PC-9 (cell line): ENCODE measurements around the gene TMEM39B. TPM values are rescaled to one million over a fixed set of nuclear protein-coding genes. Genes with fewer than 3 reads are reported as not detected.

ENCODE experiments used
- BruUV-seq: library from RNA; stranded (reverse); fragments of 400-500 nt; replicated peaks from 2 replicates; lab custom pipeline; 2021; lab: Mats Ljungman, UMichigan
- CTCF ChIA-PET: fragments of 300-600 bp; sonication (Branson Sonifier 250); formaldehyde crosslinking; loops from one replicate; lab custom pipeline; 2022; ENCODE audit warnings: antibody characterized with exemption; lab: Charles Lee
- POLR2A ChIA-PET: fragments of 300-600 bp; sonication (Branson Sonifier 250); formaldehyde crosslinking; loops from one replicate; lab custom pipeline; 2022; ENCODE audit warnings: antibody characterized with exemption; ENCODE audit not compliant: unreplicated experiment; lab: Charles Lee
- DNase-seq, 2 experiments: peaks; one replicate each; pipeline versions ENCODE4 v3.0.0 to v3.0.0-alpha.2; 2015 to 2022; ENCODE audit warnings: mixed read lengths in 1 of 2
- H2AFZ ChIP-seq: fragments of 200-600 bp; sonication (generic); 2 replicates; pipeline ENCODE4 v1.8.1; 2017; ENCODE audit warnings: antibody characterized with exemption
- H3F3A ChIP-seq: fragments of 200-600 bp; sonication (generic); 2 replicates; pipeline ENCODE4 v1.8.1; 2017; ENCODE audit warnings: antibody characterized with exemption, mild to moderate bottlenecking, low read depth; ENCODE audit not compliant: insufficient read depth
- H3K27ac ChIP-seq: fragments of 200-600 bp; sonication (generic); 2 replicates; pipeline ENCODE4 v1.6.1; 2016; ENCODE audit warnings: mixed run types
- H3K27me3 ChIP-seq: fragments of 200-600 bp; sonication (generic); 2 replicates; pipeline ENCODE4 v1.6.1; 2016; ENCODE audit warnings: low read depth, mixed run types; ENCODE audit not compliant: insufficient read depth
- H3K36me3 ChIP-seq: fragments of 200-600 bp; sonication (generic); 2 replicates; pipeline ENCODE4 v1.6.1; 2016; ENCODE audit warnings: low read depth, mixed run types
- H3K4me1 ChIP-seq: fragments of 200-600 bp; sonication (generic); replicated peaks from 2 replicates; pipeline ENCODE4 v1.6.1; 2016; ENCODE audit warnings: mixed run types; ENCODE audit not compliant: insufficient read depth
- H3K4me2 ChIP-seq: fragments of 200-600 bp; sonication (generic); 2 replicates; pipeline ENCODE4 v1.6.1; 2017; ENCODE audit warnings: mixed run types
- H3K4me3 ChIP-seq: fragments of 200-600 bp; sonication (generic); 2 replicates; pipeline ENCODE4 v1.6.1; 2016; ENCODE audit warnings: mixed run types
- H3K79me2 ChIP-seq: fragments of 200-600 bp; sonication (generic); 2 replicates; pipeline ENCODE4 v1.6.1; 2017; ENCODE audit warnings: low read depth, mixed run types
- H3K9me2 ChIP-seq: fragments of 200-600 bp; sonication (generic); 2 replicates; pipeline ENCODE4 v1.8.1; 2017; ENCODE audit warnings: mild to moderate bottlenecking; ENCODE audit not compliant: insufficient read depth
- H3K9me3 ChIP-seq: fragments of 200-600 bp; sonication (generic); 2 replicates; pipeline ENCODE4 v1.8.1; 2016; ENCODE audit warnings: low read depth; ENCODE audit not compliant: insufficient read depth
- H4K20me1 ChIP-seq: fragments of 200-600 bp; sonication (generic); 2 replicates; pipeline ENCODE4 v1.8.1; 2017; ENCODE audit not compliant: insufficient read depth
- CTCF ChIP-seq: fragments of 200-600 bp; sonication (generic); conservative IDR thresholded peaks from 2 replicates; pipeline ENCODE4 v1.6.1; 2017; ENCODE audit warnings: mixed run types, antibody characterized with exemption, mild to moderate bottlenecking, moderate library complexity
- EZH2 ChIP-seq: fragments of 200-600 bp; sonication (generic); IDR thresholded peaks from 2 replicates; pipeline ENCODE4 v1.8.0; 2017; ENCODE audit warnings: antibody characterized with exemption, low read depth
- intact Hi-C: fragments of 100-400 bp; cut with micrococcal nuclease; formaldehyde crosslinking; loops from one replicate; pipeline ENCODE4 v1.10.0; 2022; ENCODE audit not compliant: unreplicated experiment
- total RNA-seq: library from RNA; stranded (reverse); gene quantifications from 2 replicates; pipeline ENCODE4 v1.2.3, GENCODE V29; 2021

The TMEM39B gene
- total RNA-seq, 1 experiment from 2014 or later = 27.2 TPM

DNA sequence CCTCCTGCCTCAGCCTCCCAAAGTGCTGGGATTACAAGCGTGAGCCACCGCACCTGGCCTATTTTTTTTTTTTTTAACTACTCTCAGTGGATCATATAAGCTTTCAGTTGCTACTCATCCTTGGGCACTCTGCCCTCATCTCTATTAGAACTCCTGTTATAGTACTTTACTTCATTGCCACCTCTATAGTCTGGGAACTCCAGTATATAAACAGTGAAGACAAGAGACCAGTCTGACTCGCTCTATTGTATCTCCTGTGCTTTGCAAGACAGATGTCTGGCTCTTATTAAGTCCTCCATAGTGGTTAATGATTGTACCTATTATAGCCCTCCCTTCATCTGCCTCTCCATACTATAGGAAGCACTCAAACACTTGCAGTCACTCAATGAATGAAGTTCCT, 44.0 kb upstream of the TMEM39B start:
- H3K36me3 ChIP-seq = peaks cover 41% of the 10 kb centered on the region
- peaks cover 36% of the 10 kb centered on the region; the same call in 1 of the 2 replicates for H3F3A ChIP-seq
- H3K27ac ChIP-seq = no peak overlapping the region
- H3K4me2 ChIP-seq = no peak overlapping the region
- H2AFZ ChIP-seq = no peak overlapping the region
- peaks cover 89% of the 10 kb centered on the region for H4K20me1 ChIP-seq
- no peak overlapping the region for H3K4me3 ChIP-seq
- ChIA-PET CTCF (interaction anchor here (0.7 kb wide), 1 partner anchor 71 kb away, joined by 3 read pairs; no protein-coding TSS in a partner anchor), POLR2A (no interaction called here)
- TF ChIP-seq CTCF = no peak
- TF ChIP-seq EZH2 = no peak
- BruUV-seq = no TSS peak
- no peaks in the 10 kb centered on the region for H3K9me3 ChIP-seq
- H3K79me2 ChIP-seq = peaks cover 96% of the 10 kb centered on the region
- H3K4me1 ChIP-seq = no peaks in the 10 kb centered on the region
- intact Hi-C loops = no loop called here
- no peak for DNase-seq
- H3K27me3 ChIP-seq = no peaks in the 10 kb centered on the region
- no peaks in the 10 kb centered on the region for H3K9me2 ChIP-seq

DNA sequence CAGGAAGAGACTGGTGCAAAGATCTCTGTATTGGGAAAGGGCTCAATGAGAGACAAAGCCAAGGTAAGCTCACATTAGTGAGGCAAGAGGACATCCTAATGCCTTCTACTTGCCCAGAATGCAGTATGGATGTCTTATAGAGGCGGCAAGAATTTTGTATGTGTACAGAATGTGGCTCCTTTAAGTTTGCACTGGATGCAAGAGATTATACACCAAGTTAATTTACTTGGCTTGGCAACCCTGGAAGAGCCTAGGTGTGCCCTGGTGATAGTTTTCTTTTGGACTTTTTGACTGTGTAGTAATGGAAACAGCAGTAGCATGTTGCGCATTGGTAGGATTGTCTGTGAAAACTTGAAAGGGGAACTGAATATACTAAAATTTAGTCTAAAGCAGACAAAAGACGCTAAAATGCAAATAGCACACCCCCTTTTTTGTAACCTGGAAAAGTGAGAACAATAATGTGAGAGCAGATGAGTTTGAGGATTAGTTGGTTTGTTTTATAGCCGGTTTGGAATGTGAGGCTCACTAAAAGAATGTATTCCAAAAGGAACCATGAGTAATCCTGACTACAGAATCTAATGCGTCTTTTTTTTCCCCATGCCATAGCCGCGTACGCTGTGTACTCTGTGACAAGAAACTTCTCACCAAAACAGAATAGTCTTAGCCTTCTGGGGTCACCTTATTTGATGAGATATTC, 41.0 kb upstream of the TMEM39B start:
- Histone ChIP-seq H3K4me2 (no peak overlapping the region), H3K36me3 (peaks cover 50% of the 10 kb centered on the region), H3F3A (peaks cover 35% of the 10 kb centered on the region; the same call in 1 of the 2 replicates), H3K9me2 (no peaks in the 10 kb centered on the region), H3K4me1 (no peaks in the 10 kb centered on the region), H3K27ac (no peak overlapping the region), H3K27me3 (no peaks in the 10 kb centered on the region), H4K20me1 (peaks cover 96% of the 10 kb centered on the region), H3K9me3 (no peaks in the 10 kb centered on the region), H3K79me2 (peaks cover 96% of the 10 kb centered on the region), H2AFZ (no peak overlapping the region), H3K4me3 (no peak overlapping the region)
- intact Hi-C loops = no loop called here
- DNase-seq = peak in 1 of 2 experiments; percentile 17
- no TSS peak for BruUV-seq
- no peak for TF ChIP-seq EZH2
- no peak for TF ChIP-seq CTCF
- POLR2A ChIA-PET = no interaction called here
- CTCF ChIA-PET = no interaction called here

- ChIA-PET POLR2A (no interaction called here), CTCF (no interaction called here)
- Histone ChIP-seq H3K27ac (no peak overlapping the region), H4K20me1 (peaks cover 94% of the 10 kb centered on the region), H3K36me3 (peaks cover 53% of the 10 kb centered on the region), H3F3A (peaks cover 37% of the 10 kb centered on the region; the same call in 1 of the 2 replicates), H3K9me2 (no peaks in the 10 kb centered on the region), H3K4me3 (no peak overlapping the region), H3K4me2 (no peak overlapping the region), H3K27me3 (no peaks in the 10 kb centered on the region), H3K9me3 (no peaks in the 10 kb centered on the region), H3K79me2 (peaks cover 94% of the 10 kb centered on the region), H3K4me1 (no peaks in the 10 kb centered on the region), H2AFZ (no peak overlapping the region)
- no TSS peak for BruUV-seq
- TF ChIP-seq EZH2 (no peak), CTCF (no peak)
- DNase-seq = no peak
- intact Hi-C loops = no loop called here
These were observed 40.5 kb upstream of the TMEM39B start for GRCh38 chr1:32032275-32032615.
